Neural cell (in vitro differentiated cells): ENCODE measurements around the gene PCSK1. TPM values are rescaled to one million over a fixed set of nuclear protein-coding genes. Genes with fewer than 3 reads are reported as not detected.

Source experiments
- H2AFZ ChIP-seq: fragments of 200-600, 300-800 bp; sonication (generic), shearing (Covaris generic); 2 replicates; pipeline ENCODE4 v1.6.0; 2014; ENCODE audit warnings: low read depth, mild to moderate bottlenecking, antibody characterized with exemption, low read length, moderate library complexity
- H3F3A ChIP-seq: fragments of 200-600 bp; shearing (Covaris generic); 2 replicates; pipeline ENCODE4 v1.6.1; 2016; ENCODE audit warnings: mild to moderate bottlenecking, moderate library complexity, mixed read lengths, antibody characterized with exemption, low read length; ENCODE audit not compliant: insufficient read depth, poor library complexity, severe bottlenecking
- H3K27ac ChIP-seq: fragments of 200-600, 300-800 bp; sonication (generic), shearing (Covaris generic); 2 replicates; pipeline ENCODE4 v1.5.1; 2014; ENCODE audit warnings: mild to moderate bottlenecking, low read length, moderate library complexity
- H3K27me3 ChIP-seq: fragments of 300-800, 200-600 bp; sonication (generic), shearing (Covaris generic); 2 replicates; pipeline ENCODE4 v1.6.0; 2014; ENCODE audit warnings: mild to moderate bottlenecking, low read depth, low read length, moderate library complexity; ENCODE audit not compliant: insufficient read depth
- H3K36me3 ChIP-seq: fragments of 300-800, 200-600 bp; sonication (generic), shearing (Covaris generic); 2 replicates; pipeline ENCODE4 v1.5.1; 2014; ENCODE audit warnings: mild to moderate bottlenecking, antibody characterized with exemption, low read length, moderate library complexity; ENCODE audit not compliant: insufficient read depth
- H3K4me2 ChIP-seq: fragments of 300-800, 200-600 bp; sonication (generic), shearing (Covaris generic); 2 replicates; pipeline ENCODE4 v1.6.0; 2014; ENCODE audit warnings: mild to moderate bottlenecking, low read length
- H3K4me3 ChIP-seq: fragments of 300-800, 200-600 bp; sonication (generic), shearing (Covaris generic); 2 replicates; pipeline ENCODE4 v1.5.1; 2014; ENCODE audit warnings: mild to moderate bottlenecking, low read length, moderate library complexity
- H3K79me2 ChIP-seq: fragments of 200-600 bp; shearing (Covaris generic); replicated peaks from 2 replicates; pipeline ENCODE4 v1.6.0; 2014; ENCODE audit warnings: mild to moderate bottlenecking, low read length, moderate library complexity; ENCODE audit not compliant: insufficient read depth
- H3K9ac ChIP-seq: fragments of 300-800, 200-600 bp; sonication (generic), shearing (Covaris generic); 2 replicates; pipeline ENCODE4 v1.6.1; 2016; ENCODE audit warnings: mild to moderate bottlenecking, low read length, mixed read lengths
- H3K9me2 ChIP-seq: fragments of 200-600 bp; shearing (Covaris generic); 2 replicates; pipeline ENCODE4 v1.6.1; 2016; ENCODE audit warnings: mild to moderate bottlenecking, low read length, mixed read lengths; ENCODE audit not compliant: insufficient read depth
- H3K9me3 ChIP-seq: fragments of 200-600, 300-800 bp; sonication (generic), shearing (Covaris generic); 2 replicates; pipeline ENCODE4 v1.6.1; 2016; ENCODE audit warnings: mild to moderate bottlenecking, mixed run types, low read length, moderate library complexity, mixed read lengths
- H4K20me1 ChIP-seq: fragments of 200-600 bp; shearing (Covaris generic); 2 replicates; pipeline ENCODE4 v1.6.1; 2016; ENCODE audit warnings: mild to moderate bottlenecking, mixed run types; ENCODE audit not compliant: insufficient read depth
- EP300 ChIP-seq: fragments of 450-650 bp; conservative IDR thresholded peaks from 2 replicates; pipeline ENCODE4 v1.6.1; 2014; ENCODE audit warnings: antibody characterized with exemption, mild to moderate bottlenecking, moderate library complexity; ENCODE audit not compliant: poor library complexity, severe bottlenecking
- EZH2 ChIP-seq: fragments of 200-600, 300-800 bp; shearing (Covaris generic), sonication (generic); IDR thresholded peaks from 2 replicates; pipeline ENCODE4 v1.6.1; 2014; ENCODE audit warnings: antibody characterized with exemption, low read length, borderline replicate concordance, mild to moderate bottlenecking; ENCODE audit not compliant: insufficient read depth, poor library complexity, severe bottlenecking
- MXI1 ChIP-seq: fragments of 450-650 bp; conservative IDR thresholded peaks from 2 replicates; pipeline ENCODE4 v1.6.1; 2014; ENCODE audit warnings: antibody characterized with exemption, mild to moderate bottlenecking; ENCODE audit not compliant: poor library complexity, severe bottlenecking
- POLR2AphosphoS5 ChIP-seq: IDR thresholded peaks from 2 replicates; pipeline ENCODE4 v1.6.1; 2012
- RAD21 ChIP-seq: fragments of 450-650 bp; conservative IDR thresholded peaks from 2 replicates; pipeline ENCODE4 v1.6.1; 2014; ENCODE audit warnings: antibody characterized with exemption, mild to moderate bottlenecking, moderate library complexity
- SMC3 ChIP-seq: fragments of 450-650 bp; conservative IDR thresholded peaks from 2 replicates; pipeline ENCODE4 v1.6.1; 2014; ENCODE audit warnings: antibody characterized with exemption, mild to moderate bottlenecking, moderate library complexity; ENCODE audit not compliant: poor library complexity
- TAF1 ChIP-seq: IDR thresholded peaks from 2 replicates; pipeline ENCODE4 v1.6.1; 2012; ENCODE audit warnings: low read depth
- polyA plus RNA-seq: library from polyadenylated mRNA; depleted of rRNA; stranded (reverse); fragments of >200 nt; gene quantifications from 2 replicates; pipeline ENCODE4 v1.2.3, GENCODE V29; 2014
- TF ChIP-seq, protein P1 (sequence below): fragments of 450-650 bp; IDR thresholded peaks from 2 replicates; pipeline ENCODE4 v1.5.1; 2014; ENCODE audit warnings: antibody characterized with exemption, mild to moderate bottlenecking, moderate library complexity; ENCODE audit not compliant: poor library complexity, severe bottlenecking
- TF ChIP-seq, protein P2 (sequence below): IDR thresholded peaks from 2 replicates; pipeline ENCODE4 v1.6.1; 2012; ENCODE audit warnings: borderline replicate concordance

Gene PCSK1
- polyA plus RNA-seq, 1 donor from 2014 or later = 27.2 TPM

DNA sequence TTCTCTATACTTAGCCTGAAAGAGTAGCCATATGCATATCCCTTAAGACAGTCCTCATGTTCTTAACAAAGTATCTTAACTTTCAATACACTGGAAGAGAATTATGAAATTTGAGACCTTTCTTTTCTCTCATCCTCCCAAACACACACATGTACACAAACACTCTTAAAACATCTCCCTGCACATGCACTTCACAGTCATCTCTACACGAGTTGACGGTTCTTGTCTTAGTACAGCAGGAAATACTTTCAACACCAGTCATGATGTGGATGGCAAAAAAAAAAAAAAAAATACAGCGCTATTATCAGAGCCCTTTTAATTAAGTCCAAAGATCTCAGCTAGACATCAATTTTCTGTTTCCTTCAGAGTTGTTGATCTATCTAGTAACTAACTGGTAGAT lies 43.6 kb upstream of the PCSK1 start:
- Histone ChIP-seq H3K27ac (no peak overlapping the region), H3F3A (no peaks in the 10 kb centered on the region), H4K20me1 (no peaks in the 10 kb centered on the region), H3K4me2 (no peak overlapping the region), H3K9ac (no peak overlapping the region), H3K27me3 (no peaks in the 10 kb centered on the region), H3K4me3 (no peak overlapping the region), H2AFZ (no peak overlapping the region), H3K79me2 (no peaks in the 10 kb centered on the region), H3K9me3 (no peaks in the 10 kb centered on the region), H3K9me2 (no peaks in the 10 kb centered on the region), H3K36me3 (no peaks in the 10 kb centered on the region)
- TF ChIP-seq EZH2 = no peak
- TF ChIP-seq RAD21 = no peak
- no peak for TF ChIP-seq EP300
- TF ChIP-seq, protein P1, sequence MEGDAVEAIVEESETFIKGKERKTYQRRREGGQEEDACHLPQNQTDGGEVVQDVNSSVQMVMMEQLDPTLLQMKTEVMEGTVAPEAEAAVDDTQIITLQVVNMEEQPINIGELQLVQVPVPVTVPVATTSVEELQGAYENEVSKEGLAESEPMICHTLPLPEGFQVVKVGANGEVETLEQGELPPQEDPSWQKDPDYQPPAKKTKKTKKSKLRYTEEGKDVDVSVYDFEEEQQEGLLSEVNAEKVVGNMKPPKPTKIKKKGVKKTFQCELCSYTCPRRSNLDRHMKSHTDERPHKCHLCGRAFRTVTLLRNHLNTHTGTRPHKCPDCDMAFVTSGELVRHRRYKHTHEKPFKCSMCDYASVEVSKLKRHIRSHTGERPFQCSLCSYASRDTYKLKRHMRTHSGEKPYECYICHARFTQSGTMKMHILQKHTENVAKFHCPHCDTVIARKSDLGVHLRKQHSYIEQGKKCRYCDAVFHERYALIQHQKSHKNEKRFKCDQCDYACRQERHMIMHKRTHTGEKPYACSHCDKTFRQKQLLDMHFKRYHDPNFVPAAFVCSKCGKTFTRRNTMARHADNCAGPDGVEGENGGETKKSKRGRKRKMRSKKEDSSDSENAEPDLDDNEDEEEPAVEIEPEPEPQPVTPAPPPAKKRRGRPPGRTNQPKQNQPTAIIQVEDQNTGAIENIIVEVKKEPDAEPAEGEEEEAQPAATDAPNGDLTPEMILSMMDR = no peak
- no peak for TF ChIP-seq TAF1
- TF ChIP-seq POLR2AphosphoS5 = no peak
- TF ChIP-seq MXI1 = no peak
- TF ChIP-seq, protein P2, sequence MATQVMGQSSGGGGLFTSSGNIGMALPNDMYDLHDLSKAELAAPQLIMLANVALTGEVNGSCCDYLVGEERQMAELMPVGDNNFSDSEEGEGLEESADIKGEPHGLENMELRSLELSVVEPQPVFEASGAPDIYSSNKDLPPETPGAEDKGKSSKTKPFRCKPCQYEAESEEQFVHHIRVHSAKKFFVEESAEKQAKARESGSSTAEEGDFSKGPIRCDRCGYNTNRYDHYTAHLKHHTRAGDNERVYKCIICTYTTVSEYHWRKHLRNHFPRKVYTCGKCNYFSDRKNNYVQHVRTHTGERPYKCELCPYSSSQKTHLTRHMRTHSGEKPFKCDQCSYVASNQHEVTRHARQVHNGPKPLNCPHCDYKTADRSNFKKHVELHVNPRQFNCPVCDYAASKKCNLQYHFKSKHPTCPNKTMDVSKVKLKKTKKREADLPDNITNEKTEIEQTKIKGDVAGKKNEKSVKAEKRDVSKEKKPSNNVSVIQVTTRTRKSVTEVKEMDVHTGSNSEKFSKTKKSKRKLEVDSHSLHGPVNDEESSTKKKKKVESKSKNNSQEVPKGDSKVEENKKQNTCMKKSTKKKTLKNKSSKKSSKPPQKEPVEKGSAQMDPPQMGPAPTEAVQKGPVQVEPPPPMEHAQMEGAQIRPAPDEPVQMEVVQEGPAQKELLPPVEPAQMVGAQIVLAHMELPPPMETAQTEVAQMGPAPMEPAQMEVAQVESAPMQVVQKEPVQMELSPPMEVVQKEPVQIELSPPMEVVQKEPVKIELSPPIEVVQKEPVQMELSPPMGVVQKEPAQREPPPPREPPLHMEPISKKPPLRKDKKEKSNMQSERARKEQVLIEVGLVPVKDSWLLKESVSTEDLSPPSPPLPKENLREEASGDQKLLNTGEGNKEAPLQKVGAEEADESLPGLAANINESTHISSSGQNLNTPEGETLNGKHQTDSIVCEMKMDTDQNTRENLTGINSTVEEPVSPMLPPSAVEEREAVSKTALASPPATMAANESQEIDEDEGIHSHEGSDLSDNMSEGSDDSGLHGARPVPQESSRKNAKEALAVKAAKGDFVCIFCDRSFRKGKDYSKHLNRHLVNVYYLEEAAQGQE = no peak
- TF ChIP-seq SMC3 = no peak

DNA sequence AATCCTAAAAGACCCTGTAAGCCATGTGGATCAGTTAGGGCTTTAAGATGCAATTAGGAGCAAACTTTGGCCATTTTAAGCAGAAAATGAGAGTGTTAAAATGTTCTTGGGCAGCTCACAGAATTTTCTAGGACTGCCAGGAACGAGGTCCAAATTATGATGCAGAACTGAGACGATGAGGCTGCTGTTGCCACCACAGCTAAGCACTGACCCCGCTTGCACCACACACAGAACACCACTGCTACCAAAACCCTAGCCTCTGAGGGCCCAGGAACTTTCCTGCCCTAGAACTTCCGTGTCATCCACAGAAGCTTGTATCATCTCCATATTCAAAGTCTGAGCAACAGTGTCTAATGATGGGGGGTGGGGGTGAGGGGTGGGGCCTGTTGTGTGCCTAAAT lies 41.0 kb upstream of the PCSK1 start:
- Histone ChIP-seq H3F3A (no peaks in the 10 kb centered on the region), H2AFZ (no peak overlapping the region), H3K4me2 (no peak overlapping the region), H3K9me2 (no peaks in the 10 kb centered on the region), H3K36me3 (no peaks in the 10 kb centered on the region), H3K9ac (no peak overlapping the region), H4K20me1 (no peaks in the 10 kb centered on the region), H3K27ac (no peak overlapping the region), H3K9me3 (no peaks in the 10 kb centered on the region), H3K79me2 (no peaks in the 10 kb centered on the region), H3K27me3 (no peaks in the 10 kb centered on the region), H3K4me3 (no peak overlapping the region)
- TF ChIP-seq, protein P1 = no peak
- TF ChIP-seq POLR2AphosphoS5 (no peak), MXI1 (no peak), EZH2 (no peak), EP300 (no peak), RAD21 (no peak)
- TF ChIP-seq, protein P2 = no peak
